GM18502 (cell line): ENCODE results near the gene ZNF618.

Experiments used
- ATAC-seq: cut with Tn5 transposase; IDR thresholded peaks from one replicate; pipeline ENCODE4 v1.9.1; 2021; ENCODE audit warnings: mild to moderate bottlenecking; ENCODE audit not compliant: unreplicated experiment, poor library complexity

ZNF618 gene

GRCh38 chr9:113910036-113910639 lies 34.0 kb downstream of the ZNF618 start:
- no peak for ATAC-seq

GRCh38 chr9:113911850-113912557 lies 35.9 kb downstream of the ZNF618 start:
- ATAC-seq, result no peak

GRCh38 chr9:113912816-113913215 lies 36.7 kb downstream of the ZNF618 start:
- ATAC-seq, result no peak

- ATAC-seq, result no peak
Measured at GRCh38 chr9:113913426-113914195, 37.5 kb downstream of the ZNF618 start.

GRCh38 chr9:113914517-113914916 lies 38.4 kb downstream of the ZNF618 start:
- no peak for ATAC-seq

GRCh38 chr9:113915817-113916434 lies 39.8 kb downstream of the ZNF618 start:
- ATAC-seq, result no peak

- no peak for ATAC-seq
Measured at GRCh38 chr9:113916931-113917330, 40.8 kb downstream of the ZNF618 start.

GRCh38 chr9:113918697-113919350 lies 42.7 kb downstream of the ZNF618 start:
- no peak for ATAC-seq

- ATAC-seq, result no peak
Measured at GRCh38 chr9:113919382-113919781, 43.3 kb downstream of the ZNF618 start.

GRCh38 chr9:113919871-113920270 lies 43.8 kb downstream of the ZNF618 start:
- ATAC-seq, result no peak

- no peak for ATAC-seq
Measured at GRCh38 chr9:113920872-113921271, 44.8 kb downstream of the ZNF618 start.

GRCh38 chr9:113921396-113921925 lies 45.4 kb downstream of the ZNF618 start:
- no peak for ATAC-seq

GRCh38 chr9:113922160-113922559 lies 46.1 kb downstream of the ZNF618 start:
- ATAC-seq, result no peak

- ATAC-seq, result no peak
Measured at GRCh38 chr9:113926211-113926610, 50.1 kb downstream of the ZNF618 start.

- no peak for ATAC-seq
Measured at GRCh38 chr9:113927277-113927676, 51.2 kb downstream of the ZNF618 start.

GRCh38 chr9:113928269-113928668 lies 52.2 kb downstream of the ZNF618 start:
- ATAC-seq, result no peak

GRCh38 chr9:113929634-113930389 lies 53.7 kb downstream of the ZNF618 start:
- no peak for ATAC-seq

- ATAC-seq, result no peak
Measured at GRCh38 chr9:113930390-113930783, 54.3 kb downstream of the ZNF618 start.

- no peak for ATAC-seq
Measured at GRCh38 chr9:113931140-113931539, 55.0 kb downstream of the ZNF618 start.
